GM23338 (cell line): ENCODE data around the gene LAMC3.

Experiments
- NANOG ChIP-seq: IDR thresholded peaks from 2 replicates; pipeline ENCODE4 v1.6.1; 2016; ENCODE audit warnings: antibody characterized with exemption, borderline replicate concordance
- TF ChIP-seq, protein P1 (sequence below), 2 experiments: fragments of 200-600 bp in 1 of 2; sonication (generic) in 1 of 2; conservative IDR thresholded peaks; 2 replicates each; pipeline versions ENCODE4 v1.5.1 to v1.6.1; 2016 to 2017; ENCODE audit warnings: antibody characterized with exemption in 2 of 2, low read depth in 2 of 2, mild to moderate bottlenecking in 2 of 2, moderate library complexity in 1 of 2

DNA sequence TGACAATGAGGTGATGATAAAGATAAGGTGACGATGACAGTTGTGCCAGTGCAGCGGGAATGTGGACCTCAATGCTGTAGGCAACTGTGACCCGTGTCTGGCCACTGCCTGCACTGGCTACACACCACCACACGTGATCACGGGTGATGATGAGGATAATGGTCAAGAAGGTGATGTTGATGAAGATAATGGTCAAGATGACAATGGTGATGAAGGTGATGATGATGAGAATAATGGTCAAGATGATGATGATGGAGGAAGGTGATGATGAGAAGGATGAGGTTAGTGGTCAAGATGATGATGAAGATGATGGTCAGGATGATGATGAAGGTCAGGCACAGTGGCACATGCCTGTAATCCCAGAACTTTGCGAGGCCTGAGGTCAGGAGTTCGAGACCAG lies 56.6 kb downstream of the LAMC3 start:
- TF ChIP-seq, protein P1, sequence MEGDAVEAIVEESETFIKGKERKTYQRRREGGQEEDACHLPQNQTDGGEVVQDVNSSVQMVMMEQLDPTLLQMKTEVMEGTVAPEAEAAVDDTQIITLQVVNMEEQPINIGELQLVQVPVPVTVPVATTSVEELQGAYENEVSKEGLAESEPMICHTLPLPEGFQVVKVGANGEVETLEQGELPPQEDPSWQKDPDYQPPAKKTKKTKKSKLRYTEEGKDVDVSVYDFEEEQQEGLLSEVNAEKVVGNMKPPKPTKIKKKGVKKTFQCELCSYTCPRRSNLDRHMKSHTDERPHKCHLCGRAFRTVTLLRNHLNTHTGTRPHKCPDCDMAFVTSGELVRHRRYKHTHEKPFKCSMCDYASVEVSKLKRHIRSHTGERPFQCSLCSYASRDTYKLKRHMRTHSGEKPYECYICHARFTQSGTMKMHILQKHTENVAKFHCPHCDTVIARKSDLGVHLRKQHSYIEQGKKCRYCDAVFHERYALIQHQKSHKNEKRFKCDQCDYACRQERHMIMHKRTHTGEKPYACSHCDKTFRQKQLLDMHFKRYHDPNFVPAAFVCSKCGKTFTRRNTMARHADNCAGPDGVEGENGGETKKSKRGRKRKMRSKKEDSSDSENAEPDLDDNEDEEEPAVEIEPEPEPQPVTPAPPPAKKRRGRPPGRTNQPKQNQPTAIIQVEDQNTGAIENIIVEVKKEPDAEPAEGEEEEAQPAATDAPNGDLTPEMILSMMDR (conservative IDR thresholded peaks at IDR 0.05; ENCODE audit: low read depth in 2 of 2), result no peak
- no peak for TF ChIP-seq NANOG
